Bronchial smooth muscle cell (primary cell): ENCODE data around the gene DBX2. TPM values are rescaled to one million over a fixed set of nuclear protein-coding genes. Genes with fewer than 3 reads are reported as not detected.

Source experiments
- total RNA-seq: library from RNA; depleted of rRNA; stranded (reverse); fragments of >200 nt; gene quantifications from 2 replicates; pipeline ENCODE4 v1.2.1, GENCODE V29; 2014

The DBX2 gene
- total RNA-seq = 0.09 TPM in 1 of 2 replicates, not detected in the other

DNA sequence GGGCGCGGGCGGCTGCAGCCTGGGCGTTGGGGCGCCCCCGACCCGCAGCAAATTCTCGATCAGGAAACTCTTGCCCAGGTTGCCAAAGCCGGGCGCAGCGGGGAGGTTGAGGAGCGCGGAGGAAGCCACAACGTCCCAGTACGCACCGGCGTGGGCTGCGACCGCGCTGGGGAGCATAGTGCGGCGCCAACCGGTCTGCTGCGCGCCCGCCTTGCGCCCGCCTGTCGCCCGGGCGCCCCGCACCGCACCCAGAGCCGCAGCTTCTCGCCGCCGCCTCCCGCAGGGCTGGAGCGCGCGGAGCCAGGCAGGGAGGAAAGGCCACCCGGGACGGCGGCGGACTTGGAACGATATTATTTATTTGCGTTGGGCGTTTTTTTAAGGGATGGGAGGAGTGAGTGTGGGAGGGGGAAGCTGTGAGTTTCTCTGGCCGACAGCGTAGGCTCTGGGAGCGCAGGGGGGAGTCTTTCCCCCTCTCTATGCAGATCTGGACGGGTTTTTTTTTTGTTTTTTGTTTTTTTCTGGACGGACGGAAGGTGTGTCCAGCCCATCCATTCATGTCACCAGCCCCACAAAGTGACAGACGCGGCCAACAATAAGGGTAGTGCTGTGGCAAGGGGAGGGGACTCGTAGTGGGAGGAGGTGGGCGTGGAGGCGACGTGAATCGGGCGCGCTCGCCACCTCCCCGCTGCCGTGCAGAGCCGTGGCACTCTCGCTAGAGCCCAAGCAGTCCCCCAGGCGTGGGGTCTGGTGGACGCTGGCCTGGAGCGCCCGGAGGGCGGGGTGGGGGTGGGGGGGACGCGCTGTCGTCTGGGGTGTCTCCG lies at the start of gene DBX2:
Gene DBX2 (minus strand): TSS at position 349 of the 821 bp plus-strand sequence. CDS start 172 bp downstream, at position 177.

Other genes with a start within 250 kb of the DBX2 start
- under 0.01 TPM in 1 of 2 replicates, not detected in the other for gene NELL2, start 174.8 kb downstream of the DBX2 start, total RNA-seq
- gene ANO6, start 165.0 kb upstream of the DBX2 start, total RNA-seq = 24.9 and 28.9 TPM in 2 replicates